ENCODE measurements around the gene RALGPS2.

GRCh38 chr1:178933105-178933561, 208.1 kb downstream of the RALGPS2 start:
- TF ChIP-seq POLR2A (IDR thresholded peaks at IDR 0.05) (no peak), CTCF (IDR thresholded peaks at IDR 0.05) (no peak), EP300 (IDR thresholded peaks at IDR 0.05) (peak; percentile 72), POLR2AphosphoS5 (IDR thresholded peaks at IDR 0.05) (peak in 2 of 3 donors; percentile 39 to 83)
